Renal cortical epithelial cell (primary cell): ENCODE results near the gene APOC4. TPM values are rescaled to one million over a fixed set of nuclear protein-coding genes. Genes with fewer than 3 reads are reported as not detected.

ENCODE experiments used
- DNase-seq: peaks from one replicate; pipeline ENCODE4 v3.0.0-alpha.2; 2011; ENCODE audit warnings: low read depth
- total RNA-seq: library from RNA; depleted of rRNA; stranded (reverse); fragments of >200 nt; gene quantifications from 2 replicates; pipeline ENCODE4 v1.2.3, GENCODE V29; 2014

Gene APOC4
- total RNA-seq, 1 donor from 2014 or later = not detected

- DNase-seq = no peak
These were observed 52.0 kb downstream of the APOC4 start for GRCh38 chr19:44993926-44994537.

Other genes with a start within 250 kb of the APOC4 start
- not detected in 2 replicates for gene CEACAM16, start 243.1 kb upstream of the APOC4 start, total RNA-seq
- 2.3 and 10.8 TPM in 2 replicates for gene BCL3, start 193.5 kb upstream of the APOC4 start, total RNA-seq
- gene CBLC, start 164.3 kb upstream of the APOC4 start, total RNA-seq = 2.4 and 23.1 TPM in 2 replicates
- 7.5 and 186 TPM in 2 replicates for gene BCAM, start 133.1 kb upstream of the APOC4 start, total RNA-seq
- gene NECTIN2, start 95.9 kb upstream of the APOC4 start, total RNA-seq = 119 and 183 TPM in 2 replicates
- 65.9 and 71.9 TPM in 2 replicates for gene TOMM40, start 51.0 kb upstream of the APOC4 start, total RNA-seq
- gene APOE, start 36.4 kb upstream of the APOC4 start, total RNA-seq = 14.8 and 38.3 TPM in 2 replicates
- gene APOC1, start 27.6 kb upstream of the APOC4 start, total RNA-seq = 0.20 and 5.4 TPM in 2 replicates
- gene APOC2, start 3.8 kb downstream of the APOC4 start, total RNA-seq = not detected in 2 replicates
- gene CLPTM1, start 13.1 kb downstream of the APOC4 start, total RNA-seq = 18.4 and 77.4 TPM in 2 replicates
- gene RELB, start 59.2 kb downstream of the APOC4 start, total RNA-seq = 21.2 and 25.9 TPM in 2 replicates
- 7.5 and 25.1 TPM in 2 replicates for gene CLASRP, start 96.8 kb downstream of the APOC4 start, total RNA-seq
- gene ZNF296, start 134.2 kb downstream of the APOC4 start, total RNA-seq = 0.65 TPM in 1 of 2 replicates, not detected in the other
- gene GEMIN7, start 137.0 kb downstream of the APOC4 start, total RNA-seq = 21.5 and 51.4 TPM in 2 replicates
- gene PPP1R37, start 150.9 kb downstream of the APOC4 start, total RNA-seq = 35.6 and 37.1 TPM in 2 replicates
- gene NKPD1, start 218.7 kb downstream of the APOC4 start, total RNA-seq = 0.10 TPM in 1 of 2 replicates, not detected in the other
- gene TRAPPC6A, start 236.0 kb downstream of the APOC4 start, total RNA-seq = 20.1 and 22.4 TPM in 2 replicates
- 4.5 and 7.4 TPM in 2 replicates for gene BLOC1S3, start 236.5 kb downstream of the APOC4 start, total RNA-seq